ENCODE results near the gene BRINP3.
"Not testable (repeated sequence)": the region's sequence is repeated elsewhere in the genome, so short reads cannot be mapped to it uniquely, and the experiment has no call there.

The BRINP3 gene

DNA sequence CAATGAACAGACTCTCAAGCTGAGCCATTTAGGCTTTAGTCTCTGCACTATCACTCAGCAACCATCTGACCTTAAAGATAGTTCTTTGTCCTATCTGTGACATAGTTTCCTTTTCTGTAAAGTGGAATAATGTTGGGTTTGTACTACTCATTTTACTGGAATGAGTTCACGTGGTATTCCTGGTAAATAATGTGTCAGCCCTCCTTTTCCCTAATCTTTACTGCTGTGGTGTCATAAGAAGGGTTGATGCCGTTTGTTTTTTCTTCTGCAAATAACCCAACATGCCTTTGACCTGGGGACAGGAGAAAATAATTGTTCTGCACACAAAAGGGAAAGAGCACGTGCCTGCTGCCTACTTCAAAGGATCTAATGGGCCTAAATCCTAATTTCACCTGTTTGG lies 297.8 kb downstream of the BRINP3 start:
- DNase-seq (ENCODE audit: low read depth), result no peak

DNA sequence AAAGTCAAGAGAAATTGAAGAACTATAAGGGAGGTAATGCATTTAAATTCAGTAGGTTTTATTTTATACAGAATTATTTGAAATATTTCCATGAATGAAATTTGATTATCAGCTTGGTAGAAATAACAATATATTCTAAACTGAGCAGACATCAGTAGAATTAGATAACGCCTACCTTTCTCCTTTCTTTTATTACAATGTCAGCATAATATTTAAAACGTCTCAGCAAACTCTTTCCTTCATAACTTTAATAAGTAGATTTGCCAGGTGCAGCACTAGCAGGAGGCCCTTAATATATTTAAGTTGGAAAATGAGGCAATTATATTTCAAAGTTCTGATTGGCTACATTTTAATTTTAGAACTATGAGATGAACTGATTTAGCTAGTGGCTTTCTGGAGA lies 298.8 kb downstream of the BRINP3 start:
- DNase-seq (ENCODE audit: low read depth), result no peak

DNA sequence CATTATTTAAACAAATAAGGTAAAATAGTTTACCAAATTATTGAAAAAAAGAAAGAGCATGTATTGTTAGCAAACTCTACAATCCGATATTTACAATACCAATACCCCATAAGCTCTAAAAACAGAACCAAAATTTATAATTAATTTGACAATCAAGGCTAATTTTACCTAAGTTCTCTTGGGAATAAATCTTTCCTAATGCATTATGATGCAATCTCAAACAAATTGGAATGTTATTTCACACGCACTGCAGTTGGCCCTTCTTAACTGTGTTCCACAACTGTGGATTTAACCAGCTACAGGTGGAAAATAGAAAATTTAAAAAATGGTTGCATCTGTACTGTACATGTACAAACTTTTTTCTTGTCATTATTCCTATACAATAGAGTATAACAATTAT lies 300.1 kb downstream of the BRINP3 start:
- DNase-seq (ENCODE audit: low read depth), result no peak

DNA sequence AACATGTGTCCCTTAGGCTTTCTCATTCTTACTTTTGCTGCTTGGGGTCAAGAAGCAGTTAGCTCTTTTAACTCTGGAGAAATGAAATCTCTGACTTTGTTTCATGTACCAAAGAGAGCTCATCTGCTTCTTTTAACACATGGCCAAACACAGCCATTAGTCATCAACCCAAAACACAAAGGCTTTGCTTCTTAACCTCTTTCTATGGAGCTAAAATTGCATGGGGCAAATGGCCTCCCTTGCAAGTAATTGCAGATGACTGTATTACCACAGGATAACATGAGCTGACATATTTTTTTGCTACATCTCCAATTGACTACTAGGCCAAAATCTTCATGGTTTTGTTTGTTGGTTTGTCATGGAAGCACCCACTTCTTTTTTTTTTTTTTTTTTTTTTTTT lies 300.9 kb downstream of the BRINP3 start:
- DNase-seq (ENCODE audit: low read depth), result no peak

DNA sequence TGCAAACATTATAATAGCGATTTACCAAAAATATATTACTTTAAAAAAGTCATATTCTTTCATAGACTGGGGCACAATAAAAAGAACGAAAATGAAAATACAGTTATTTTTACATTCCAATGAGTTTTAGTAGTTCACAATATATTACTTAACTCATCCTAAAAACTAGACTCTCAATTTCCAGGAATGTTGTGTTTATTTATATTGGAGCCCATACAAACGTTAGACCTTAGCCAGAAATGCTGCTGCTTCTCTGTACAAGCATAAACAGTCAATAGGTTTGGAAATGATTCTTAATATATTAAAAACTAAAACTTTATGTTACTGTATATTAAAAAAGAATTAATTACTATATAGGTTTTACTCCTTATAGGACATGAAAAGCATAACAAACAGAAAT lies 302.3 kb downstream of the BRINP3 start:
- DNase-seq (ENCODE audit: low read depth), result no peak

DNA sequence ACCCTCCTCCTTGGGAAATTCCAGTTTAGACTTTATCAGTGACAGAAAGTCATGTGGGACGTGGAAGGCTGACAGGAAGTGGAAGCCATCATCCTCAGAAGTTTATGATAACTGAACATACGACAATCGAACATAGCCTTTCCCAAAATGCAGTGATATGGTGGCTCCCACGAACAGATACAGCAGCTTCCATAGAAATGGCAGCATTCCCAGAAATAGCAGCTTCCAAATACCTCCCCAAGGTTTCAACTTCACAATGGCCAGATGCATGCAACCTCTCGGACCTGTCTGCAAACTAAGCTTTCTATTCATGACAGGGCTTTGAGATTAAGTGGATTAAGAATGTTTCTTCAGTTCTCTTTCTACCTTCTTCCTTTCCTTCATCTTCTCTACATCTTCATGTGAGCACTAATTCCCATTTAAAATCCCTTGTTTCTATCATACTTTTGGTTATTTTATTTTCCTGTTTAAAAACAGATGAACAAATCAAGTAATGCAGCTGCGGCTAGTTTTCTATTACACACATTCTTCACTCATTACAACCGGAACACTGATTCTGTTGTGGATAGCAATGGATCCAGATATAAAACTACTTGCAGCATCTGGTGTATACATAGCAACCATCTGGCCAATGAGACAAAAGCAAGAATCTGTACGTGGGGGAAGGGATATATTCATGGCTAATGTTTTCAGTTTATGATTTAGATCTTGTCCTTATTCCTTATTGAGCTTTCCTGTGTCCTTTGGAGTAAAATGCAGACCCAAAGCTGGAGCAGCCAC lies 304.8 kb downstream of the BRINP3 start:
- DNase-seq (ENCODE audit: low read depth), result no peak

DNA sequence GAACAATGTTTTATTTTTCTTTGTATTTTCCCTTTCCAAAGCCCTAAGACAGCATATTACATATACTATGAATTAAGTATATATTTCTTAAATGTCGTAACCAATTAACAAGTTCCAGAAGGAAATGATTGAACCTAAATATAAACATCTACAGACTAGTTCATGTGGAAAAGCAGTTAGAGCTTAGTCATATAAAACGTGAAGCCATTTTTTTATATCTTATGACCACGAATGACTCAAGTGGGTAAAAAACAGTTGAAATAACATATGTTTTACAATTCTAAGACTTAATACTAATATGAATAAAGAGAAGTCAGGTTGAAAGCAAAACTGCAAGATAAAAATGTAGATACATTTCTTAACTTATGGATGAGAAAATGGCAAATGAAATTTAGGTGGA lies 307.3 kb downstream of the BRINP3 start:
- no peak for DNase-seq (ENCODE audit: low read depth)

DNA sequence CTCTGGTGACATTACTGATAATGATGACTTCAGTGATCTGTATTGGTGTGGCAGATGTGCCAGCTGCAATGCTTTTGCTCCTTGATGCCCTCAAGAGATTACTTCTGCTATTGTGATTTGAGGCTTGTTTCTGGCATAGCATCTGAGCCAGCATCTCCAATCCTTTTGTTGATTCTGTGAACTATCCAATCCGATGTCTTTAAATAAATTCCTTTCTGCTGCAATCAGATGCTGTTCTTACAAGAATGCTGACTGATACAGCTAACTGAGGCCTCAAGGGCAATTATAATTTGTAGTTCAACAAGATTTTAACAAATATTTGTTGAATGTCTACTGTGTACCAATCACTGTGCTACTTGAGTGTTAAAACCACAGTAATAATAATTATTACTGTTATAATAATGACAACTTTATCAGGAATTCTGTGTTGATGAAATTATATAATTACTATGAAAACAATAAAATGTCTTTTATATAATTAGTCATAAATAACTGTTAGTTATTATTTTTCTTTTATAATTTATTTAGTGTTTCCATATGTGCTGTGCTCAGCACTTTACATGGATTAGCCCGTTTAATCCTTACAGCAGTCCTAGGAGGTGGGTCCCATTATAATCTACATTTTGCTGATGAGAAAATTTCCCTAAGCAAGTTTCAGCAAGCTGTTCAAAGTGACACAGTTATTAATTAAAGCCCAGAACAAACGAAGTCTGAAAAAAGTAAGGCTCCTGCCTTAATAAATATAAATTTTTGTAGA lies 308.2 kb downstream of the BRINP3 start:
- no peak for DNase-seq (ENCODE audit: low read depth)

DNA sequence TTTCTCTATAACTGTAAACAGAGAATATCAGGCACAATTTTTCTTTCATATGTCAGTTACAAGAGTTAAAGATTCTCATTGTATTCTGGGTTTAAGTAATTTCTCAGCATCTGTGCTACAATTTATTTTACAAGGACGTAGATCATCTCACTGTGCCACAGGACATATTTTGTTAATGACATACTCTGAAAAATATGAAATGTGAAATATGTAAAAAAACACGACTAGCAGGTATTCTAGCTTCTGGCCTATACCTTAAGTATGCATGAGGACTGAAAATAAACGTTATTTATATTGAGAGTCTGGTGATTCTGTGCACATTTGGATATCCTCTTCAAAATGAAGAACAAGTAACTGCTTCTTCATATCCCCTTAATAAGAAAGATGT lies 308.8 kb downstream of the BRINP3 start:
- no peak for DNase-seq (ENCODE audit: low read depth)

DNA sequence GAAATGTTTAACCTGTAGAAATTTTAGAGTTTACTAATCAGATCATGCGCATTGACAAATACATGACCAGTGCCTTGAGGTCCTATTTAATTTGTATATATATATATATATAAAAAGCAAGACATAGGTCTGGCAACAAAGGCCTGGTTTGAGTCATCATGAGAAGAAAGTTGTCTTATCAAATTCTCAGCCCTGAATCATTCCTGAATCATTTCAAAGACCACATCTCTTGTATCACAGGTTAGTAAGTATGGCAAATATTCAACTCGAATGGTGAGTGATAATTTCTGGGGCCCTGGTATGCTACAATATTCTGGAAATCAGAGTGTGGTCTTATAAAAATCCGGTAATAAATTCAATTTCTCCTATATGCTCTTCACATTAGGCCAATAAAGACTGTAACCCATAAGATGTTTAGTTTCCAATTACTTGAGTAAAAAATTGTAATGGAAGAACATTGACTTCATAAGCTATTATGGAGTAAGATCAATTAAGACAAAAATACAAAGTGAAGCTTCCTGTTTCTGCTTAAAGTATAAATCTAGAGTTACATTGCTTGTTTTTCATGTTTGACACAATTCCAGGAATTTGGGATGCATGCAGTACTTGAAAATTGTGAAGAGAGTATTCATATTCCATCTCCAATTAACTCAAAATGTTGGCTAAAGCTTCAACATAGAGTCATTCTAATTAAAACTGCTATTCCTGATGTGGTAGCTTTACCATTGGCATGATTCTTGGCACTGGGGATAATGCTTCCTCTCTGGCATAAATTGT lies 309.4 kb downstream of the BRINP3 start:
- DNase-seq (ENCODE audit: low read depth), result no peak

DNA sequence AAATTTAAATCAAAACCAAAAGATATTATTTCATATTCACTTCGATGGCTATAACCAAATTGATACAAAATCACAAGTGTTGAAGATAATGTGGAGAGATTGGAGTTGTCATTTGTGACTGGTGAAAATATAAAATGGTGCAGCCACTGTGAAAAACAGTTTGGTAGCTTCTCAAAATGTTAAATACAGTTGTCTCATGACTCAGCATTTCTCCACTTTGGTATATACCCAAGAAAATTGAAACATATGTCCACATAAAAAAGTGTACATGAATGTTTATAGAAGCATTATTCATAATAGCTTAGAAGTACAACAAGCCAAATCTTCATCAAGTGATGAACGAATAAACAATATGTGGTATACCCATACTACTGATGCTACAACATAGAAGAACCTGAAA lies 318.5 kb downstream of the BRINP3 start:
- no peak for DNase-seq (ENCODE audit: low read depth)

DNA sequence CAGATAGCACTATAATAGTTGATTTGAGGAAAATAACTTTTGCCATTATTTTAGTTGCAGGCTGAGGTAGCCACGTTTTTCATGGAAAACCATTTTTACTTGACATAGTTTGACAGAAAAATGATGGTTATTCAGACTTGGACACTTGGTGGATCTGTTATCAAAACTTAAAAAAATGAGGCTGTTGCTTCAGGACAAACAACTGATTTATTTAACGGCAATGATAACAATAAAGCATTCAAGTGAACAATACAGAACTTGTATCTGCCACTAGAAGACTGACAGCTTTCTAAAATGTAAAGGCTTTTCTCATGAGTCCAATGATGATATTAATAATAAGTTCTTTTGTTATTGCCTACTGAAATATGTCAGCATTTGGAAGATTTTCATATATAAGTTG lies 322.9 kb downstream of the BRINP3 start:
- no peak for DNase-seq (ENCODE audit: low read depth)

DNA sequence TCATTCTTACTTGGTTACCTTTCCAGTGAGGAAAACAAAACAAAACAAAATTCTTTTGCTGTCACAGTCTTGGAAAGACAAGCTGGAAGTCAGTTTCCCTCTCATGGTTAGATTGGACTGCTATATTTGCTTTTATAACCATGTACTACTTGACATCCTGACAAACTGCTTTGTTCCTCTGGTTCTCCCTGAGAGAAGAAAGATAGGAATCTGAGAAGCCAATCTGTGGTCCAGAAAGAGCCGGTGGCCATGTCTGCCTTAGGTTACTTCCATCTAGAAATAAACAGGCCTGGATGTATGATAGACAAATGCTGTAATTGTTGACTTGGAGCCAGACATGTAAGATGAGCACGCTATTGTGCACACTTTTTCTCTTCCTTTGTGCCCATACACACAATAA lies 330.0 kb downstream of the BRINP3 start:
- no peak for DNase-seq (ENCODE audit: low read depth)

DNA sequence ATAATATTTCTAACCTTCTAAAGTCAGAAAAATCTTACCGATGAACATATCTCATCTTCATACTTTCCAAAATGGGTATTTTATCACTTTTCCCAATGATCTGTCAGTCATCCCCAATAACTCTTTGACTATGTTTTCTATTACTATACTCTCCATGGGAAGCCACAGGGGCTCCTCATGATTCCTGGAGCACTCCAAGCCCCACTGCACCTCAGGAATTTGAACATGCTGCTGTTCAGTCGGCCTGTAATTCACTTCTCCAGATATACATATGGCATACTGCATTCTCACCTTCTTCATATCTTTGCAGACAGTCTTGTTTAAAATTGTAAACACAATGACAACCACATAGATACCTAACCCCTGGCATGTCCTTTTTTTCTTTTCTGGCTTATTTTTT lies 333.0 kb downstream of the BRINP3 start:
- no peak for DNase-seq (ENCODE audit: low read depth)

DNA sequence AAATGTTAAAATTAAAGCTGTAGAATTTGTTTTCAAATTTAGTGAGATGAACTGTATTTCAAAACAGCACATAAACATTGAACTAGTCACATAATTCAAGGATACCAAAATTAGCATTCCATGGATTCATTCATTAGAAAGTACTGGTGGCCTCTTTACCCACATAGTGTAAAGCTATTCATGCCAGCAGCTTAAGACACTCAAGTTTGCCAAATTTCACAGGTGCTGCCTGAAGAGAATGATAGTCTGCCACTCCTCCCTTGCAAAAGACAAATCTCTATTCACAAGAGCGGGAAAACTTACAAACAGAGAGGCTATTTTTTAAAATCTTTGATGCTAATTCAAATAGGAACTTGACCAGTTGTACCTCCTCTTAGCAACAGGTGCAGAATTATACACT lies 337.0 kb downstream of the BRINP3 start:
- DNase-seq (ENCODE audit: low read depth), result no peak

DNA sequence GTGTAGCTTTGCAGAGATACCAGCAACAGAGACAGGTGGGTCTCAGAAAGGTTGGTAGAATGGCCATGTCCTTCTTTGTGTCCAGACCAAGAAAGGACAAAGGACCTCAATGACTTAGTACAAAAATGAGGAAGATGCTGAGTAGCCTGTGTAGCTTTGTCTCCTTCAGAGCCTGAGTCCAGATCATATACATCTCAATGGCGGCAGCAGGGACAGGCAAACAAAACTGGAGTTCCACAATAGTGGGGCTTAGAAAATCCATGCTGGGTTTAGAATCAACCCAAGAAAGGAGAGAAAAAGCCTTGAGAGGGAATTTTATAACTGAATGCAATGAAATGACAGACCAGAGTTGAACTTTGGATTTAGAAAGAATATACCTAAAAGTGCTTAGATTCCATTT lies 339.0 kb downstream of the BRINP3 start:
- no peak for DNase-seq (ENCODE audit: low read depth)

DNA sequence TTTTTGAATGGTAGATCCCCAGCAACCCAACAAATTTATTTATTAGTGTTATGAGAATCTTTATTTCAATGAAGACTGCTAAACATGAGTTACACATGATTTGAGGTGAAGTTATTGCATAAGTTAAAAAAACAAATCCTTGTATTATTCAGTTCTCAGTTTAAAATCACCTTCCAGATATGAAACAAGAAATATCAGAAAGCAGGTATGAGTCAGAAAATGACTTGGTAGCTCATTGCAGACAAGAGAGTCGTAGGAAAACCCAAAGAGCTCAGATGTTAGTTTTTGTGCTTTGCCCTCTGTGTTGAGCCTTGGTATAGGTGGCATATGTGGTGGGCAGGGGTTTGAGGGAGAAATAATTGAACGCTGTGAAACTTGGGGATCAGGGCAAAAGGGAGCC lies 339.4 kb downstream of the BRINP3 start:
- no peak for DNase-seq (ENCODE audit: low read depth)

DNA sequence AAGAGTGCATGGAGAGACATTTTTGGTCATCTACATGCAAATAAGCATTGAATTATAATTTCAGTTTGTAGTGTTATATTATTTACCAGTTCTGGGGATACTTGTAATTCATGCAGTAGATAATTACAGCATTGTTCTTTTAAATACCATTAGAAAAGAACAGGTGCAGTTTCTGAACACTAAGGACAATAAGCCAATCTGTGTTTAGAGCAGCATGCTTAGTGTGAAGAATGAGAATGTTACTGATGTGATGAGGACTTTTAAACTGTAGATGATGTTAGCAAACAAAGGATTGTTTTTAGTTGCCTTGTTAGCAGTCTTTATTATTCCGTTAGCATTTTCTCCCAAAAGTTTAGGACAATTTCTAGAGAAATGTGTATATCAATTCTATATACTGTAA lies 348.3 kb downstream of the BRINP3 start:
- DNase-seq (ENCODE audit: low read depth), result no peak

DNA sequence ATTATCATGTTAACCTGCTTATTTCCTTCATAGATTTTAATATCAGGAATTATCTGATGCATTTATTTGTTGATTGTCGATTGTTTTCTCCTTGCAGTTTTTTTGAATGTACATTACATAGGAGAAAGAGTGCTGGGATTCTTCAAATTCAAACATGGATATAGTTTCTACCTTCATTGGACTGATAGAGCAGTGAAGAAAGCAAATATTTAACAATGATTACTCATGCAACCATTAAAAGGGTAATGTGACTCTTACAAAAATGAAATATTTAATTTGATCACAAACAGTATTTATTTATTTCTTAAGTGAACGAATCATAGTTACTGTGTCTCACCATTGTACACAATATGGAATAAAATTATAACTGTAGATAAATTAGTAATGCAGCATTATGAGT lies 350.9 kb downstream of the BRINP3 start:
- DNase-seq (ENCODE audit: low read depth), result no peak

DNA sequence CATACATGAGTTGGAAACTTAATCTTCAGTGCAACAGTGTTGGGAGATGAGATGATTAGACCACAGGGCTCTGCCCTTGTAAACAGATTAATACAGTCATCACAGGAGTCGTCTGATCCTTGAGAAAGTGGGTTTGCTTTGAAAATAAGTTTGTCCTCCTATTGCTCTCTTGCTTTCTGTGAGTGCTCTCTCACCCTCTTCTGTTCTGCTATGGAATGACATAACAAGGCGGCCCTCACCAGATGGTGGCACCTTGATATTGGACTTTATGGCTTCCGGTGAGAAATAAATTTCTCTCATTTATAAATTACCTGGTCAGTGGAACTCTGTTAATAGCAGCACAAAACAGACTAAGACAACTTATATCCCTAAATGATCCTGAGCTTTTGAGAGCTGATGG lies 353.6 kb downstream of the BRINP3 start:
- DNase-seq (ENCODE audit: low read depth), result no peak

DNA sequence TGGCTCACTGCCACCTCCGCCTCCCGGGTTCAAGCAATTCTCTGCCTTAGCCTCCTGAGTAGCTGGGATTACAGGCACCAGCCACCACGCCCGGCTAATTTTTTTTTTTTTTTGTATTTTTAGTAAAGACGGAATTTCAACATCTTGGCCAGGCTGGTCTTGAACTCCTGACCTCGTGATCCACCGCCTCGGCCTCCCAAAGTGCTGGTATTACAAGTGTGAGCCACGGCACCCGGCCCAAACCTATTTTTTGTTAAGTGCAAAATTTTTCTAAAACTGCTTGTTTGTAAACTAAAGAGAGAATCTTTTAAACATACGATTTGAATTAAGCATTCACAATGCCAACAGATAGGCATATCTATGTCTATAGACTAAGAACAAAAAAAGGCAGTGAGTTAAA lies 357.1 kb downstream of the BRINP3 start:
- not testable (repeated sequence) for DNase-seq (ENCODE audit: low read depth)

DNA sequence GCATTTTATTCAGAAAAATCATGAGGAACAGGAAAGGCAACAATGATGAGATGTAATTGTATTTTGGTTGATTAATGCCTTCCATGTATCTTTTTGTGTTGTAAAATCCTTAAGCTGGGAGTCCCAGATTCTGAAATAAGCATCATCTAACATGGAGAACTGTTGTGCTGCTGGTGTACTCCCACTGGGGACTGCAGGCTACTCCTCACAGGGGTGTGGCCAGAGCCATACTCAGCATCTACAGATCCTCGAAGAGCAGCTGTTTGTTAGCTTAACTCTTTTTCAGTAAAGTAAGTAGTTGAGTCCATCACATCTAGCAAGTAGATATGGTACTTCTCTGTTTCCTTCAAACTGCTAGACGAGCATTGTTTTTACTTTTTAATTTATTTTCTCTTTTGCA lies 358.0 kb downstream of the BRINP3 start:
- DNase-seq (ENCODE audit: low read depth), result no peak

DNA sequence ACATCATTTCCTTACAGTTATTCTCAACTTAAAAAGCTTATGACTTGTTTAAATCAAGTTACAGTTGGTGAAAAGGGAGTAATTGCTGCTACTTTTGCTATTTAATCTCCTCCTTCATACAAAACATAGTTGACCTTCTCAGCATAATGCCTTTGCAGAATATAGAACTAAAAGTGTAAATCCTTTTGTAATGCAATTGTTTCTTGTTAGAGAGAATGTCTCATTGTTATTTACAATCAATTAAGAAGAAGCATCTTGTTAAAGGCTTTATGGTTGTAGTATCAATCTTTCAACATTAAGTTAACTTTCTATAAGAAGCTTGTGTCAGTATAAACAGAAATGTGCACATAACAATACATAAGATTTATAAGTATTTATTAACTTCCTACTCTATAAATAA lies 360.7 kb downstream of the BRINP3 start:
- no peak for DNase-seq (ENCODE audit: low read depth)

All from activated T-helper 1 cell treated with Interleukin-2 at 50 U/mL for 16 hours (primary cell).